Stimulated activated CD8-positive, alpha-beta memory T cell treated with anti-CD3 and anti-CD28 coated beads, Interleukin-7, amount 100 ng/mL, for 1 hour (primary cell): ENCODE measurements around the gene NOP10.
"Not testable (repeated sequence)": the region's sequence is repeated elsewhere in the genome, so short reads cannot be mapped to it uniquely, and the experiment has no call there.

ENCODE experiments used
- DNase-seq, 2 donors: peaks; one replicate each; pipeline ENCODE4 v3.0.0-alpha.2; 2020; ENCODE audit warnings: low read depth in 2 of 2

Gene NOP10

GRCh38 chr15:34358948-34359347 is 16.0 kb upstream of the NOP10 start:
- no peak for DNase-seq

GRCh38 chr15:34358367-34358766 is 15.4 kb upstream of the NOP10 start:
- DNase-seq: no peak

GRCh38 chr15:34357653-34358052 is 14.7 kb upstream of the NOP10 start:
- DNase-seq: no peak

GRCh38 chr15:34355241-34355640 is 12.3 kb upstream of the NOP10 start:
- DNase-seq: no peak

- DNase-seq: no peak
Observed at GRCh38 chr15:34354286-34354685, 11.3 kb upstream of the NOP10 start.

- no peak for DNase-seq
Observed at GRCh38 chr15:34353627-34354026, 10.7 kb upstream of the NOP10 start.

- DNase-seq: not testable (repeated sequence)
Observed at GRCh38 chr15:34352996-34353395, 10.1 kb upstream of the NOP10 start.

GRCh38 chr15:34349769-34350168 is 6.8 kb upstream of the NOP10 start:
- DNase-seq: no peak

- no peak for DNase-seq
Observed at GRCh38 chr15:34348735-34349300, 5.9 kb upstream of the NOP10 start.

- no peak for DNase-seq
Observed at GRCh38 chr15:34347951-34348638, 5.2 kb upstream of the NOP10 start.

- DNase-seq: not testable (repeated sequence)
Observed at GRCh38 chr15:34342213-34342736, 661 bp downstream of the NOP10 start.

- DNase-seq: no peak
Observed at GRCh38 chr15:34341381-34342212, 1.3 kb downstream of the NOP10 start.

GRCh38 chr15:34339946-34340345 is 3.0 kb downstream of the NOP10 start:
- DNase-seq: no peak

- no peak for DNase-seq
Observed at GRCh38 chr15:34338347-34338746, 4.6 kb downstream of the NOP10 start.

GRCh38 chr15:34337557-34338306 is 5.2 kb downstream of the NOP10 start, which contains the start of gene SLC12A6:
Gene SLC12A6 (minus strand): TSS chr15:34337781. CDS start chr15:34336680, 1,101 bp downstream.
- DNase-seq: peak; percentile 79 to 83

- DNase-seq: no peak
Observed at GRCh38 chr15:34336991-34337556, 5.9 kb downstream of the NOP10 start.

- DNase-seq: no peak
Observed at GRCh38 chr15:34336231-34336990, 6.5 kb downstream of the NOP10 start.

GRCh38 chr15:34335176-34336032 is 7.5 kb downstream of the NOP10 start:
- DNase-seq: no peak

GRCh38 chr15:34334672-34335071 is 8.3 kb downstream of the NOP10 start:
- no peak for DNase-seq
